ENCODE data around the gene ATP10B. TPM values are rescaled to one million over a fixed set of nuclear protein-coding genes. Genes with fewer than 3 reads are reported as not detected.
"Not testable (repeated sequence)": the region's sequence is repeated elsewhere in the genome, so short reads cannot be mapped to it uniquely, and the experiment has no call there.

The ATP10B gene
- total RNA-seq (1 to 10 TPM in 1 of 2 donors, under 1 TPM in 1; 0.18 to 7.2 TPM), polyA plus RNA-seq (under 1 TPM; 0.08 to 0.87 TPM)
- long read RNA-seq, donor 1 = 0 reads
- long read RNA-seq, donor 2 = 0 reads
- long read RNA-seq, donor 3 = 0 reads
- long read RNA-seq, donor 4 = 0 reads
- long read RNA-seq, donor 5 = 0 reads

- Histone ChIP-seq H3K4me3 (no peak within 1 kb of the TSS), H3K9me3 (ENCODE audit: control insufficient read depth in 4 of 4, insufficient read depth in 3 of 4, low read length in 3 of 4) (no peaks in the 10 kb centered on the region), H3K4me1 (ENCODE audit: control insufficient read depth in 5 of 5, insufficient read depth in 5 of 5, low read length in 5 of 5) (no peaks in the 10 kb centered on the region), H3K36me3 (ENCODE audit: control insufficient read depth in 4 of 4, insufficient read depth in 4 of 4, low read length in 4 of 4) (no peaks in the 10 kb centered on the region), H3K27ac (ENCODE audit: low read depth in 1 of 2, low read length in 1 of 2) (no peak within 1 kb of the TSS), H3K9ac (ENCODE audit: insufficient read depth in 1 of 2, low read length in 2 of 2) (no peak within 1 kb of the TSS), H3K27me3 (ENCODE audit: control insufficient read depth in 3 of 3, insufficient read depth in 3 of 3, low read length in 2 of 3) (no peaks in the 10 kb centered on the region)
- ATAC-seq (ENCODE audit: insufficient read depth, low FRiP score) = no peak
- TF ChIP-seq CTCF (IDR thresholded peaks at IDR 0.05; ENCODE audit: control extremely low read depth, extremely low read depth) = no peak
- WGBS, 2 donors = 65 to 78% methylated on average over 4 of the region's 4 CpGs
- DNase-seq = no peak
These were observed at the start of gene ATP10B for GRCh38 chr5:160852049-160852448. Gene ATP10B, minus strand, starts transcription at chr5:160852211. Its CDS starts 164,137 bp downstream, at chr5:160688074.

GRCh38 chr5:160901656-160902055 lies 49.6 kb upstream of the ATP10B start:
- H3K9me3 ChIP-seq (ENCODE audit: control insufficient read depth in 4 of 4, insufficient read depth in 3 of 4, low read length in 3 of 4) = no peaks in the 10 kb centered on the region
- H3K4me3 ChIP-seq = no peak overlapping the region
- no peak overlapping the region for H3K27ac ChIP-seq (ENCODE audit: low read depth in 1 of 2, low read length in 1 of 2)
- WGBS, 2 donors = 65 to 79% methylated on average over 1 of the region's 1 CpG
- no peak overlapping the region for H3K9ac ChIP-seq (ENCODE audit: insufficient read depth in 1 of 2, low read length in 2 of 2)
- H3K27me3 ChIP-seq (ENCODE audit: control insufficient read depth in 3 of 3, insufficient read depth in 3 of 3, low read length in 2 of 3) = no peaks in the 10 kb centered on the region
- ATAC-seq (ENCODE audit: insufficient read depth, low FRiP score) (no peak), DNase-seq (no peak)
- no peak for TF ChIP-seq CTCF (IDR thresholded peaks at IDR 0.05; ENCODE audit: control extremely low read depth, extremely low read depth)
- H3K4me1 ChIP-seq (ENCODE audit: control insufficient read depth in 5 of 5, insufficient read depth in 5 of 5, low read length in 5 of 5) = no peaks in the 10 kb centered on the region
- no peaks in the 10 kb centered on the region for H3K36me3 ChIP-seq (ENCODE audit: control insufficient read depth in 4 of 4, insufficient read depth in 4 of 4, low read length in 4 of 4)

GRCh38 chr5:160899735-160900134 lies 47.7 kb upstream of the ATP10B start:
- no peak overlapping the region for H3K27ac ChIP-seq (ENCODE audit: low read depth in 1 of 2, low read length in 1 of 2)
- ATAC-seq (ENCODE audit: insufficient read depth, low FRiP score) (no peak), DNase-seq (no peak)
- TF ChIP-seq CTCF (IDR thresholded peaks at IDR 0.05; ENCODE audit: control extremely low read depth, extremely low read depth) = no peak
- H3K36me3 ChIP-seq (ENCODE audit: control insufficient read depth in 4 of 4, insufficient read depth in 4 of 4, low read length in 4 of 4) = no peaks in the 10 kb centered on the region
- WGBS, 2 donors = 63 to 66% methylated on average over 4 of the region's 4 CpGs
- no peak overlapping the region for H3K4me3 ChIP-seq
- no peaks in the 10 kb centered on the region for H3K9me3 ChIP-seq (ENCODE audit: control insufficient read depth in 4 of 4, insufficient read depth in 3 of 4, low read length in 3 of 4)
- no peaks in the 10 kb centered on the region for H3K4me1 ChIP-seq (ENCODE audit: control insufficient read depth in 5 of 5, insufficient read depth in 5 of 5, low read length in 5 of 5)
- H3K27me3 ChIP-seq (ENCODE audit: control insufficient read depth in 3 of 3, insufficient read depth in 3 of 3, low read length in 2 of 3) = no peaks in the 10 kb centered on the region
- H3K9ac ChIP-seq (ENCODE audit: insufficient read depth in 1 of 2, low read length in 2 of 2) = no peak overlapping the region

GRCh38 chr5:160893180-160893964 lies 41.4 kb upstream of the ATP10B start:
- WGBS, 2 donors = 82 to 88% methylated on average over 6 of the region's 6 CpGs
- not testable (repeated sequence) for H3K4me1 ChIP-seq (ENCODE audit: control insufficient read depth in 5 of 5, insufficient read depth in 5 of 5, low read length in 5 of 5); H3K4me3 ChIP-seq; DNase-seq; H3K27ac ChIP-seq (ENCODE audit: low read depth in 1 of 2, low read length in 1 of 2); H3K36me3 ChIP-seq (ENCODE audit: control insufficient read depth in 4 of 4, insufficient read depth in 4 of 4, low read length in 4 of 4); H3K27me3 ChIP-seq (ENCODE audit: control insufficient read depth in 3 of 3, insufficient read depth in 3 of 3, low read length in 2 of 3); ATAC-seq (ENCODE audit: insufficient read depth, low FRiP score); H3K9ac ChIP-seq (ENCODE audit: insufficient read depth in 1 of 2, low read length in 2 of 2); H3K9me3 ChIP-seq (ENCODE audit: control insufficient read depth in 4 of 4, insufficient read depth in 3 of 4, low read length in 3 of 4)
